WTC11 (cell line): Measurements from ENCODE around the gene EXOC4. TPM values are rescaled to one million over a fixed set of nuclear protein-coding genes. Genes with fewer than 3 reads are reported as not detected.

ENCODE experiments used
- ATAC-seq: fragments of 200-7000 bp; cut with Tn5 transposase; 2 replicates; pipeline ENCODE4 v1.10.0; 2021; ENCODE audit warnings: mild to moderate bottlenecking, moderate library complexity
- CTCF ChIA-PET: fragments of 300-600 bp; sonication (Branson Sonifier 250); formaldehyde crosslinking; loops from one replicate; lab custom pipeline; 2021; ENCODE audit warnings: antibody characterized with exemption; lab: Charles Lee
- POLR2A ChIA-PET: fragments of 350-600 bp; sonication (Branson Sonifier 250); formaldehyde crosslinking; loops from one replicate; lab custom pipeline; 2021; ENCODE audit warnings: antibody characterized with exemption; lab: Charles Lee
- DNase-seq: peaks from one replicate; pipeline ENCODE4 v3.0.0; 2021; ENCODE audit warnings: low spot score
- H3K27ac Mint-ChIP-seq: 2 replicates; pipeline ENCODE4 v1.8.0; 2021; ENCODE audit warnings: mixed read lengths
- H3K27me3 Mint-ChIP-seq: 2 replicates; pipeline ENCODE4 v1.8.0; 2021; ENCODE audit warnings: low read depth, mild to moderate bottlenecking, moderate library complexity, mixed read lengths
- H3K36me3 Mint-ChIP-seq: 2 replicates; pipeline ENCODE4 v1.8.0; 2021; ENCODE audit warnings: mixed read lengths
- H3K4me1 Mint-ChIP-seq: 2 replicates; pipeline ENCODE4 v1.8.0; 2022; ENCODE audit warnings: mixed read lengths
- H3K4me3 Mint-ChIP-seq: 2 replicates; pipeline ENCODE4 v1.8.0; 2021; ENCODE audit warnings: mild to moderate bottlenecking, moderate library complexity, mixed read lengths
- H3K9me3 Mint-ChIP-seq: 2 replicates; pipeline ENCODE4 v1.8.0; 2021; ENCODE audit warnings: mixed read lengths
- AR ChIP-seq: fragments of 250-450 bp; sonication (Bioruptor Pico); IDR thresholded peaks from 2 replicates; pipeline ENCODE4 v1.9.0; 2021; ENCODE audit warnings: mild to moderate bottlenecking
- E2F5 ChIP-seq: sonication (generic); formaldehyde crosslinking; IDR thresholded peaks from 2 replicates; pipeline ENCODE4 v1.8.1; 2022; ENCODE audit warnings: mild to moderate bottlenecking, moderate library complexity, missing genetic modification reagents
- ELF4 ChIP-seq: sonication (generic); formaldehyde crosslinking; IDR thresholded peaks from 2 replicates; pipeline ENCODE4 v1.8.1; 2022; ENCODE audit warnings: low read depth, mild to moderate bottlenecking, moderate library complexity, missing genetic modification reagents
- EMX1 ChIP-seq: fragments of 250-450 bp; sonication (Bioruptor Pico); IDR thresholded peaks from 2 replicates; pipeline ENCODE4 v1.8.0; 2021; ENCODE audit warnings: mild to moderate bottlenecking
- ERG ChIP-seq: fragments of 250-450 bp; sonication (Bioruptor Pico); IDR thresholded peaks from 2 replicates; pipeline ENCODE4 v1.8.0; 2021; ENCODE audit warnings: mild to moderate bottlenecking
- ESRRA ChIP-seq: sonication (generic); formaldehyde crosslinking; IDR thresholded peaks from 2 replicates; pipeline ENCODE4 v1.8.1; 2022; ENCODE audit warnings: mild to moderate bottlenecking, missing genetic modification reagents, borderline replicate concordance
- FOXK1 ChIP-seq: sonication (generic); formaldehyde crosslinking; IDR thresholded peaks from 2 replicates; pipeline ENCODE4 v1.8.0; 2022; ENCODE audit warnings: mild to moderate bottlenecking, moderate library complexity, missing genetic modification reagents
- GABPB1 ChIP-seq: sonication (generic); formaldehyde crosslinking; IDR thresholded peaks from 2 replicates; pipeline ENCODE4 v1.8.1; 2023; ENCODE audit warnings: mild to moderate bottlenecking, missing genetic modification reagents
- MYBL2 ChIP-seq: sonication (generic); formaldehyde crosslinking; IDR thresholded peaks from 2 replicates; pipeline ENCODE4 v1.8.1; 2023; ENCODE audit warnings: mild to moderate bottlenecking, moderate library complexity, missing genetic modification reagents
- NFYB ChIP-seq: sonication (generic); formaldehyde crosslinking; conservative IDR thresholded peaks from 2 replicates; pipeline ENCODE4 v1.8.0; 2022; ENCODE audit warnings: low read depth, missing genetic modification reagents
- NR1H2 ChIP-seq: sonication (generic); formaldehyde crosslinking; IDR thresholded peaks from 2 replicates; pipeline ENCODE4 v1.9.0; 2021; ENCODE audit warnings: mild to moderate bottlenecking, moderate library complexity, missing genetic modification reagents
- PRRX2 ChIP-seq: fragments of 250-450 bp; sonication (Bioruptor Pico); IDR thresholded peaks from 2 replicates; pipeline ENCODE4 v1.8.0; 2021; ENCODE audit warnings: mild to moderate bottlenecking
- RELA ChIP-seq: sonication (generic); formaldehyde crosslinking; IDR thresholded peaks from 2 replicates; pipeline ENCODE4 v1.8.1; 2022; ENCODE audit warnings: missing genetic modification reagents, mild to moderate bottlenecking, borderline replicate concordance
- RORB ChIP-seq: fragments of 250-450 bp; sonication (Bioruptor Pico); IDR thresholded peaks from 2 replicates; pipeline ENCODE4 v1.9.0; 2021; ENCODE audit warnings: mild to moderate bottlenecking
- SMAD3 ChIP-seq: sonication (generic); formaldehyde crosslinking; IDR thresholded peaks from 2 replicates; pipeline ENCODE4 v1.8.0; 2022; ENCODE audit warnings: missing genetic modification reagents, mild to moderate bottlenecking, borderline replicate concordance
- TEAD4 ChIP-seq: sonication (generic); formaldehyde crosslinking; IDR thresholded peaks from 2 replicates; pipeline ENCODE4 v1.8.0; 2022; ENCODE audit warnings: mild to moderate bottlenecking, missing genetic modification reagents
- TP53 ChIP-seq: sonication (generic); formaldehyde crosslinking; IDR thresholded peaks from 2 replicates; pipeline ENCODE4 v1.8.1; 2023; ENCODE audit warnings: mild to moderate bottlenecking, missing genetic modification reagents
- ZNF219 ChIP-seq: sonication (generic); formaldehyde crosslinking; IDR thresholded peaks from 2 replicates; pipeline ENCODE4 v1.8.0; 2023; ENCODE audit warnings: missing genetic modification reagents, mild to moderate bottlenecking, borderline replicate concordance
- ZNF416 ChIP-seq: fragments of 250-450 bp; sonication (Bioruptor Pico); IDR thresholded peaks from 2 replicates; pipeline ENCODE4 v1.9.0; 2021; ENCODE audit warnings: mild to moderate bottlenecking, inconsistent platforms
- ZNF423 ChIP-seq: fragments of 250-450 bp; sonication (Bioruptor Pico); IDR thresholded peaks from 2 replicates; pipeline ENCODE4 v2.1.2; 2022; ENCODE audit warnings: mild to moderate bottlenecking, moderate library complexity
- total RNA-seq: library from RNA; stranded (reverse); gene quantifications from 3 replicates; pipeline ENCODE4 v1.2.3, GENCODE V29; 2021
- TF ChIP-seq, protein P1 (sequence below): sonication (generic); formaldehyde crosslinking; conservative IDR thresholded peaks from 2 replicates; pipeline ENCODE4 v1.8.1; 2023; ENCODE audit warnings: mild to moderate bottlenecking, low read depth, missing genetic modification reagents, moderate library complexity
- TF ChIP-seq, protein P2 (sequence below): sonication (generic); formaldehyde crosslinking; IDR thresholded peaks from 2 replicates; pipeline ENCODE4 v1.8.0; 2022; ENCODE audit warnings: mild to moderate bottlenecking, missing genetic modification reagents
- TF ChIP-seq, protein P3 (sequence below): sonication (generic); formaldehyde crosslinking; IDR thresholded peaks from 2 replicates; pipeline ENCODE4 v1.8.0; 2022; ENCODE audit warnings: mild to moderate bottlenecking, missing genetic modification reagents
- TF ChIP-seq, protein P4 (sequence below): sonication (generic); formaldehyde crosslinking; IDR thresholded peaks from 2 replicates; pipeline ENCODE4 v1.8.0; 2023; ENCODE audit warnings: missing genetic modification reagents
- TF ChIP-seq, protein P5 (sequence below): fragments of 250-450 bp; sonication (Bioruptor Pico); IDR thresholded peaks from 2 replicates; pipeline ENCODE4 v1.9.0; 2021; ENCODE audit warnings: mild to moderate bottlenecking

EXOC4 gene
- total RNA-seq, 1 experiment from 2014 or later = 62.0 TPM

GRCh38 chr7:133290041-133290440 lies 37.2 kb downstream of the EXOC4 start (continued):
- TF ChIP-seq, protein P1, sequence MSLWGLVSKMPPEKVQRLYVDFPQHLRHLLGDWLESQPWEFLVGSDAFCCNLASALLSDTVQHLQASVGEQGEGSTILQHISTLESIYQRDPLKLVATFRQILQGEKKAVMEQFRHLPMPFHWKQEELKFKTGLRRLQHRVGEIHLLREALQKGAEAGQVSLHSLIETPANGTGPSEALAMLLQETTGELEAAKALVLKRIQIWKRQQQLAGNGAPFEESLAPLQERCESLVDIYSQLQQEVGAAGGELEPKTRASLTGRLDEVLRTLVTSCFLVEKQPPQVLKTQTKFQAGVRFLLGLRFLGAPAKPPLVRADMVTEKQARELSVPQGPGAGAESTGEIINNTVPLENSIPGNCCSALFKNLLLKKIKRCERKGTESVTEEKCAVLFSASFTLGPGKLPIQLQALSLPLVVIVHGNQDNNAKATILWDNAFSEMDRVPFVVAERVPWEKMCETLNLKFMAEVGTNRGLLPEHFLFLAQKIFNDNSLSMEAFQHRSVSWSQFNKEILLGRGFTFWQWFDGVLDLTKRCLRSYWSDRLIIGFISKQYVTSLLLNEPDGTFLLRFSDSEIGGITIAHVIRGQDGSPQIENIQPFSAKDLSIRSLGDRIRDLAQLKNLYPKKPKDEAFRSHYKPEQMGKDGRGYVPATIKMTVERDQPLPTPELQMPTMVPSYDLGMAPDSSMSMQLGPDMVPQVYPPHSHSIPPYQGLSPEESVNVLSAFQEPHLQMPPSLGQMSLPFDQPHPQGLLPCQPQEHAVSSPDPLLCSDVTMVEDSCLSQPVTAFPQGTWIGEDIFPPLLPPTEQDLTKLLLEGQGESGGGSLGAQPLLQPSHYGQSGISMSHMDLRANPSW = no peak
- TF ChIP-seq ZNF423 (CRISPR knock-in tag) (no peak), ESRRA (CRISPR knock-in tag) (no peak), ERG (CRISPR knock-in tag) (no peak), EMX1 (CRISPR knock-in tag) (no peak), ZNF219 (no peak), ZNF416 (no peak), SMAD3 (CRISPR knock-in tag) (no peak), ELF4 (CRISPR knock-in tag) (no peak)
- TF ChIP-seq, protein P2, sequence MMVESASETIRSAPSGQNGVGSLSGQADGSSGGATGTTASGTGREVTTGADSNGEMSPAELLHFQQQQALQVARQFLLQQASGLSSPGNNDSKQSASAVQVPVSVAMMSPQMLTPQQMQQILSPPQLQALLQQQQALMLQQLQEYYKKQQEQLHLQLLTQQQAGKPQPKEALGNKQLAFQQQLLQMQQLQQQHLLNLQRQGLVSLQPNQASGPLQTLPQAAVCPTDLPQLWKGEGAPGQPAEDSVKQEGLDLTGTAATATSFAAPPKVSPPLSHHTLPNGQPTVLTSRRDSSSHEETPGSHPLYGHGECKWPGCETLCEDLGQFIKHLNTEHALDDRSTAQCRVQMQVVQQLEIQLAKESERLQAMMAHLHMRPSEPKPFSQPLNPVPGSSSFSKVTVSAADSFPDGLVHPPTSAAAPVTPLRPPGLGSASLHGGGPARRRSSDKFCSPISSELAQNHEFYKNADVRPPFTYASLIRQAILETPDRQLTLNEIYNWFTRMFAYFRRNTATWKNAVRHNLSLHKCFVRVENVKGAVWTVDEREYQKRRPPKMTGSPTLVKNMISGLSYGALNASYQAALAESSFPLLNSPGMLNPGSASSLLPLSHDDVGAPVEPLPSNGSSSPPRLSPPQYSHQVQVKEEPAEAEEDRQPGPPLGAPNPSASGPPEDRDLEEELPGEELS (CRISPR knock-in tag) = no peak
- TF ChIP-seq, protein P3, sequence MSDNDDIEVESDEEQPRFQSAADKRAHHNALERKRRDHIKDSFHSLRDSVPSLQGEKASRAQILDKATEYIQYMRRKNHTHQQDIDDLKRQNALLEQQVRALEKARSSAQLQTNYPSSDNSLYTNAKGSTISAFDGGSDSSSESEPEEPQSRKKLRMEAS = no peak

- H3K4me3 Mint-ChIP-seq = no peak overlapping the region
- DNase-seq (no peak), ATAC-seq (no peak)
- CTCF ChIA-PET = no interaction called here
- H3K4me1 Mint-ChIP-seq = peaks cover 14% of the 10 kb centered on the region
- no peak for TF ChIP-seq RELA (CRISPR knock-in tag)
- TF ChIP-seq MYBL2 (CRISPR knock-in tag) = no peak
- TF ChIP-seq, protein P4, sequence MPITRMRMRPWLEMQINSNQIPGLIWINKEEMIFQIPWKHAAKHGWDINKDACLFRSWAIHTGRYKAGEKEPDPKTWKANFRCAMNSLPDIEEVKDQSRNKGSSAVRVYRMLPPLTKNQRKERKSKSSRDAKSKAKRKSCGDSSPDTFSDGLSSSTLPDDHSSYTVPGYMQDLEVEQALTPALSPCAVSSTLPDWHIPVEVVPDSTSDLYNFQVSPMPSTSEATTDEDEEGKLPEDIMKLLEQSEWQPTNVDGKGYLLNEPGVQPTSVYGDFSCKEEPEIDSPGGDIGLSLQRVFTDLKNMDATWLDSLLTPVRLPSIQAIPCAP (CRISPR knock-in tag) = no peak
- TF ChIP-seq AR (CRISPR knock-in tag) = no peak
- no peak for TF ChIP-seq RORB
- no peak for TF ChIP-seq NR1H2 (CRISPR knock-in tag)
- TF ChIP-seq, protein P5, sequence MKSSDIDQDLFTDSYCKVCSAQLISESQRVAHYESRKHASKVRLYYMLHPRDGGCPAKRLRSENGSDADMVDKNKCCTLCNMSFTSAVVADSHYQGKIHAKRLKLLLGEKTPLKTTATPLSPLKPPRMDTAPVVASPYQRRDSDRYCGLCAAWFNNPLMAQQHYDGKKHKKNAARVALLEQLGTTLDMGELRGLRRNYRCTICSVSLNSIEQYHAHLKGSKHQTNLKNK = no peak
- no peak for TF ChIP-seq NFYB (CRISPR knock-in tag)
- no peak for TF ChIP-seq PRRX2 (CRISPR knock-in tag)
- TF ChIP-seq TP53 (CRISPR knock-in tag) = no peak
- no peak for TF ChIP-seq FOXK1 (CRISPR knock-in tag)
- no peak for TF ChIP-seq TEAD4 (CRISPR knock-in tag)
- TF ChIP-seq E2F5 (CRISPR knock-in tag) = no peak
- TF ChIP-seq GABPB1 (CRISPR knock-in tag) = no peak
- TF ChIP-seq, all 79 proteins: peak for 0
- no peaks in the 10 kb centered on the region for H3K9me3 Mint-ChIP-seq
- POLR2A ChIA-PET = no interaction called here
- no peak overlapping the region for H3K27ac Mint-ChIP-seq
- H3K27me3 Mint-ChIP-seq = no peaks in the 10 kb centered on the region
- peaks cover 16% of the 10 kb centered on the region for H3K36me3 Mint-ChIP-seq
These were observed 37.9 kb downstream of the EXOC4 start for GRCh38 chr7:133290676-133291333.
